Neuronal stem cell (in vitro differentiated cells): Measurements from ENCODE around the gene RNF220.
A peak's percentile ranks its signal among the peaks of the same experiment; 100 is the strongest.

ENCODE experiments used
- DNase-seq: peaks from one replicate; pipeline ENCODE4 v3.0.0-alpha.2; 2013; ENCODE audit warnings: low spot score
- H2AFZ ChIP-seq: one replicate; pipeline ENCODE4 v1.6.1; 2013; ENCODE audit warnings: mild to moderate bottlenecking, low read length, inconsistent platforms
- H2AK5ac ChIP-seq: 2 replicates; pipeline ENCODE4 v1.6.1; 2013; ENCODE audit warnings: low read depth, mild to moderate bottlenecking, inconsistent platforms, low read length, moderate library complexity, mixed read lengths
- H2BK120ac ChIP-seq: 2 replicates; pipeline ENCODE4 v1.6.1; 2013; ENCODE audit warnings: low read depth, mild to moderate bottlenecking, inconsistent platforms, low read length, moderate library complexity, mixed read lengths
- H2BK12ac ChIP-seq: one replicate; pipeline ENCODE4 v1.6.1; 2013; ENCODE audit warnings: low read length, inconsistent platforms
- H2BK15ac ChIP-seq: 2 replicates; pipeline ENCODE4 v1.6.1; 2013; ENCODE audit warnings: mild to moderate bottlenecking, low read length, inconsistent platforms, mixed read lengths
- H2BK5ac ChIP-seq: one replicate; pipeline ENCODE4 v1.6.1; 2013; ENCODE audit warnings: inconsistent platforms, mild to moderate bottlenecking, low read length, moderate library complexity
- H3K14ac ChIP-seq: one replicate; pipeline ENCODE4 v1.6.1; 2013; ENCODE audit warnings: low read length, inconsistent platforms
- H3K18ac ChIP-seq: 2 replicates; pipeline ENCODE4 v1.6.1; 2013; ENCODE audit warnings: low read length, inconsistent platforms
- H3K23ac ChIP-seq: 2 replicates; pipeline ENCODE4 v1.6.1; 2013; ENCODE audit warnings: low read depth, mild to moderate bottlenecking, mixed read lengths, low read length, inconsistent platforms; ENCODE audit not compliant: poor library complexity
- H3K27ac ChIP-seq: replicated peaks from 3 replicates; pipeline ENCODE4 v1.5.1; 2013; ENCODE audit warnings: low read length, inconsistent platforms
- H3K27me3 ChIP-seq, 3 experiments: 2 replicates each; pipeline ENCODE4 v1.6.1; 2013; ENCODE audit warnings: low read length in 3 of 3, mild to moderate bottlenecking in 2 of 3, inconsistent platforms in 1 of 3, low read depth in 1 of 3, mixed read lengths in 1 of 3, moderate library complexity in 1 of 3; ENCODE audit not compliant: control insufficient read depth in 3 of 3, insufficient read depth in 3 of 3
- H3K36me3 ChIP-seq, 2 donors: replicated peaks in 1 of 2; 2 replicates each; pipeline ENCODE4 v1.6.1; 2013; ENCODE audit warnings: low read length in 2 of 2; ENCODE audit not compliant: control insufficient read depth in 2 of 2, insufficient read depth in 2 of 2
- H3K4ac ChIP-seq: 2 replicates; pipeline ENCODE4 v1.6.1; 2013; ENCODE audit warnings: inconsistent platforms, mild to moderate bottlenecking, low read length, moderate library complexity
- H3K4me1 ChIP-seq, 2 donors: 1 replicate in 1 of 2; 2 replicates in 1 of 2; pipeline ENCODE4 v1.6.1; 2013; ENCODE audit warnings: low read length in 2 of 2, low read depth in 1 of 2; ENCODE audit not compliant: control insufficient read depth in 2 of 2, insufficient read depth in 1 of 2
- H3K4me2 ChIP-seq: one replicate; pipeline ENCODE4 v1.6.1; 2013; ENCODE audit warnings: mild to moderate bottlenecking, low read length, inconsistent platforms; ENCODE audit not compliant: insufficient read depth, poor library complexity, severe bottlenecking
- H3K4me3 ChIP-seq, 2 donors: 2 replicates each; pipeline ENCODE4 v1.5.1; 2013; ENCODE audit warnings: low read length in 2 of 2, mild to moderate bottlenecking in 2 of 2, inconsistent platforms in 1 of 2, moderate library complexity in 1 of 2
- H3K79me1 ChIP-seq: one replicate; pipeline ENCODE4 v1.6.1; 2013; ENCODE audit warnings: low read depth, mild to moderate bottlenecking, inconsistent platforms, low read length, moderate library complexity
- H3K9ac ChIP-seq: one replicate; pipeline ENCODE4 v1.6.1; 2013; ENCODE audit warnings: mild to moderate bottlenecking, low read depth, low read length, inconsistent platforms; ENCODE audit not compliant: poor library complexity
- H3K9me3 ChIP-seq, 2 donors: replicated peaks in 1 of 2; 2 replicates each; pipeline versions ENCODE3 to v1.6.1; 2013; ENCODE audit warnings: low read length in 2 of 2, mild to moderate bottlenecking in 2 of 2, inconsistent platforms in 1 of 2, low read depth in 1 of 2, mixed read lengths in 1 of 2, moderate library complexity in 1 of 2; ENCODE audit not compliant: control insufficient read depth in 2 of 2, insufficient read depth in 1 of 2
- H4K8ac ChIP-seq: one replicate; pipeline ENCODE4 v1.6.1; 2013; ENCODE audit warnings: low read depth, mild to moderate bottlenecking, inconsistent platforms, low read length, moderate library complexity
- H4K91ac ChIP-seq: one replicate; pipeline ENCODE4 v1.6.1; 2013; ENCODE audit warnings: low read length, low read depth, mild to moderate bottlenecking, inconsistent platforms; ENCODE audit not compliant: poor library complexity
- whole genome bisulfite sequencing, 2 donors: extraction: QIAGEN DNeasy Blood & Tissue Kit; methylation state at CpG; one replicate each; pipeline ENCODE4 v1.1.7; 2013; ENCODE audit warnings: missing lambda C conversion rate in 2 of 2, mixed read lengths in 1 of 2; ENCODE audit not compliant: insufficient read length in 2 of 2, insufficient replicate concordance in 1 of 2; ENCODE audit errors: extremely low coverage in 2 of 2; 5-methylcytosine and 5-hydroxymethylcytosine counted together

RNF220 gene

DNA sequence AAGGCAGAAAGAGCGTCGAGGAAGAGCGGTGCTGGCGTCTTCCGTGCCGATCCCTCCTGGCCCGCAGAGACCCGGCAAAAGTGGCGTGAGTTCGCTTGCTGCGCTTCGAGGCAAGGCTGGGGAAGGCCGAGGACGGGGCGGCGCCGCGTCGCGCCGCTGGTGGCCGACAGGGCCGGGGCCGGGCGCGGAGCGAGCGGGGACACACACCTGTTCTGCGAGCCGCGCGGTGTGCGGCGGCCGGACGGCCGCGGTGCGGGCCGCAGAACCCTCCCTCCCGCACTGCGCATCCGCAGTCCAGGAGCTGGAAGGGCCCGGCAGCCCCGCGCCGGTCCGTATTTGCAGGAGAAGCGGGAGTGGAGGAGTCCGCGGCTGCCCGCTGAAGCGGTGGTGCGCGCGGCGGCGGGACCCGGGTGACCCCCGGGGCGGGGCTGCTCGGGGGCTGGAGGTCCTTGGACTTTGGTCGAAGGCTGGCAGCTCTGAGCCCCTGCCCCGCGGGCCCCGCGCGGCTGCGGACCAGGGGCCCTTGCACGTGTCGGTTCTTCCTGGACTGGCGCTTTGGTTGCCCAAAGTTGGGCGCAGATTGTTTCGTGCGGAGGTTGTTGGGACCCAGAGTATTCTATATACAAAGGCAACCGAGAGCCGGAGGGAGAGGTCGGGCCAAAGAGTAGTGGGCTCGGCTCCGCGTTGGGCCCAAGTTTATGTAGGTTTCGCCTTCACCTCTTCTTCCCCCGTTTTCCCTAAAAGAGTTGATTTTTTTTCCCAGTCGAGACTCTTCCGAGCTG is 2.6 kb downstream of the RNF220 start:
- H3K9me3 ChIP-seq, result no peaks in the 10 kb centered on the region
- H3K9ac ChIP-seq, result peak overlapping the region; percentile 88
- H4K91ac ChIP-seq, result no peak overlapping the region
- peak overlapping the region; percentile 51 for H3K4me2 ChIP-seq
- H2BK15ac ChIP-seq, result peak overlapping the region; percentile 21
- H3K79me1 ChIP-seq, result no peaks in the 10 kb centered on the region
- peak overlapping the region; percentile 38 to 99 for H3K4me3 ChIP-seq
- peaks cover under 1 to 68% (median 23%) of the 10 kb centered on the region in 3 experiments for H3K27me3 ChIP-seq
- H3K4ac ChIP-seq, result no peak overlapping the region
- H3K36me3 ChIP-seq, result peaks cover 0 to 19% of the 10 kb centered on the region in 2 donors
- no peak for DNase-seq
- no peak overlapping the region for H3K27ac ChIP-seq
- H2AFZ ChIP-seq, result no peak overlapping the region
- peak overlapping the region; percentile 91 for H3K18ac ChIP-seq
- no peak overlapping the region for H2BK12ac ChIP-seq
- H2AK5ac ChIP-seq, result peak overlapping the region; percentile 71
- peak overlapping the region; percentile 36 for H3K23ac ChIP-seq
- H2BK5ac ChIP-seq, result no peak overlapping the region
- no peak overlapping the region for H3K14ac ChIP-seq
- peak overlapping the region; percentile 52 for H2BK120ac ChIP-seq
- H3K4me1 ChIP-seq, result peaks cover 14 to 21% of the 10 kb centered on the region in 2 donors
- no peak overlapping the region for H4K8ac ChIP-seq
- no CpG with 5 or more reads among the region's 85 CpGs for WGBS, 2 donors

- no peak overlapping the region for H4K91ac ChIP-seq
- peak overlapping the region in 1 of 2 donors; percentile 99 for H3K4me3 ChIP-seq
- H3K79me1 ChIP-seq, result no peaks in the 10 kb centered on the region
- H2BK12ac ChIP-seq, result no peak overlapping the region
- H3K23ac ChIP-seq, result no peak overlapping the region
- no peak overlapping the region for H3K9ac ChIP-seq
- DNase-seq, result peak; percentile 29
- H2BK5ac ChIP-seq, result no peak overlapping the region
- no peak overlapping the region for H2AK5ac ChIP-seq
- H3K27ac ChIP-seq, result no peak overlapping the region
- peak overlapping the region; percentile 83 for H3K18ac ChIP-seq
- no CpG with 5 or more reads among the region's 19 CpGs for WGBS, 2 donors
- no peak overlapping the region for H4K8ac ChIP-seq
- no peak overlapping the region for H3K4me2 ChIP-seq
- H2BK15ac ChIP-seq, result peak overlapping the region; percentile 21
- no peaks in the 10 kb centered on the region for H3K9me3 ChIP-seq
- no peak overlapping the region for H2AFZ ChIP-seq
- H3K4me1 ChIP-seq, result peaks cover 14 to 27% of the 10 kb centered on the region in 2 donors
- H3K27me3 ChIP-seq, result peaks cover 0 to 72% (median 23%) of the 10 kb centered on the region in 3 experiments
- H3K14ac ChIP-seq, result no peak overlapping the region
- H2BK120ac ChIP-seq, result peak overlapping the region; percentile 38
- H3K36me3 ChIP-seq, result peaks cover 0 to 25% of the 10 kb centered on the region in 2 donors
- H3K4ac ChIP-seq, result no peak overlapping the region
Measured at GRCh38 chr1:44408212-44408582, 3.1 kb downstream of the RNF220 start.

DNA sequence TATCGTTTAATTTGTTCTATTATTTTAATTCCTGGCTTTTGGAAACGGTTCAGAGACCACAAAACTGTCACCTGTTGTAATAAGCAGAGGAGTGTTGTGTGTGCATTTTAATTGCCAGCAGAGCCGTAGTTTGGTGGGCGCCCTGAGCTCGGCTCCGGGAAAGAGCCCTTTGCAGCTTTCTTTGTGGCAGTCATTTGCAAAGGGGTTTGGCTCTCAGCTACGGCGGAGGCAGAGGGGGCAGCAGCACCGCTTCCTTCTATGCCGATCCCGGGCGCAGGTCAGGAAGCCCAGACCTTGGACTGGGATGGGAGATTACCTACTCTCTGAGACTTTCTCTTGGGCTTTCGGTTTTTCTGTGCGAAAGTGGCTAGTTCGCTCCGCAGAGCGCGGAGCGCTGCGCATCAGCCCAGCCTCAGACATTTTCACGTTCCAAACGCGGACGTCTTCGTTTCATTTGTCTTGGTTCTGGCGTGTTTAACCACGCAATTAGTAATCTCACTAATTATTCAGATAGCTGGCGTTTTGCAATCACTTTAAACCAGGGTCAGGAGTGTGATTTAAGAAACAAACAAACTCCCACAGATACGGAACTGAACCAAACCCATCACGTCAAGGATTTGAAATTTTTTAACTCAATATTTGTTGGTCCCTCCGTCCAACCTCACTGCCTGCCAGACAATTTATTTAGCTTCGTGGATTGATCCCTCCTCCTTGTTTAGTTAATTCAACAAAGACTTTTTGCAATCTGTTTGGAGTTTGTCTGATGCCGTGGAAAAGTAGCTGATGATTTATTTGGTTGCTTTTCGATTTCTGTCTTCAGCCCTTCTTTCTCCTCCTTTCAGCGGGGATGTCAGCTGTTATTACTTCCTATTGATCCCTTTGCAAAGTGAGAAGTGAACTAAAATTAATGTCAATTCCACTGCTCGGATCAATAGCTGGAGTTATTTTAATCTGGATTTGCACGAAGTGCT is 3.9 kb downstream of the RNF220 start:
- Histone ChIP-seq H2BK15ac (no peak overlapping the region), H3K4ac (no peak overlapping the region), H3K14ac (no peak overlapping the region), H3K23ac (no peak overlapping the region), H3K4me3 (peak overlapping the region in 1 of 2 donors; percentile 99), H3K9me3 (no peaks in the 10 kb centered on the region), H4K8ac (no peak overlapping the region), H2BK12ac (no peak overlapping the region), H3K36me3 (peaks cover 0 to 32% of the 10 kb centered on the region in 2 donors), H2BK5ac (no peak overlapping the region), H3K79me1 (no peaks in the 10 kb centered on the region), H2AK5ac (no peak overlapping the region), H4K91ac (no peak overlapping the region), H2AFZ (peak overlapping the region; percentile 7), H3K18ac (no peak overlapping the region), H3K4me2 (no peak overlapping the region), H3K27me3 (peaks cover 0 to 72% (median 23%) of the 10 kb centered on the region in 3 experiments), H3K4me1 (peaks cover 14 to 34% of the 10 kb centered on the region in 2 donors), H3K9ac (no peak overlapping the region), H3K27ac (no peak overlapping the region), H2BK120ac (no peak overlapping the region)
- no CpG with 5 or more reads among the region's 37 CpGs for WGBS, 2 donors
- peak; percentile 64 for DNase-seq
